Amniotic stem cell (primary cell): ENCODE measurements around the gene APBB1IP.
"Not testable (repeated sequence)": the region's sequence is repeated elsewhere in the genome, so short reads cannot be mapped to it uniquely, and the experiment has no call there.

Source experiments
- DNase-seq: peaks from one replicate; lab custom pipeline; 2025; lab: John Stamatoyannopoulos, UW

APBB1IP gene

GRCh38 chr10:26556748-26557640 lies 118.9 kb downstream of the APBB1IP start:
- peak; percentile 6 for DNase-seq

GRCh38 chr10:26557641-26558014 lies 119.5 kb downstream of the APBB1IP start:
- no peak for DNase-seq

- no peak for DNase-seq
Measured at GRCh38 chr10:26566525-26567350, 128.6 kb downstream of the APBB1IP start.

- no peak for DNase-seq
Measured at GRCh38 chr10:26567351-26567721, 129.2 kb downstream of the APBB1IP start.

- no peak for DNase-seq
Measured at GRCh38 chr10:26571655-26572054, 133.5 kb downstream of the APBB1IP start.

GRCh38 chr10:26573674-26574073 lies 135.5 kb downstream of the APBB1IP start:
- no peak for DNase-seq

GRCh38 chr10:26574783-26575182 lies 136.6 kb downstream of the APBB1IP start:
- DNase-seq, result no peak

GRCh38 chr10:26578371-26578770 lies 140.2 kb downstream of the APBB1IP start:
- DNase-seq, result not testable (repeated sequence)

- no peak for DNase-seq
Measured at GRCh38 chr10:26579256-26580063, 141.3 kb downstream of the APBB1IP start.

GRCh38 chr10:26586211-26586610 lies 148.1 kb downstream of the APBB1IP start:
- no peak for DNase-seq

GRCh38 chr10:26588611-26589010 lies 150.5 kb downstream of the APBB1IP start:
- DNase-seq, result no peak

- not testable (repeated sequence) for DNase-seq
Measured at GRCh38 chr10:26589813-26590212, 151.7 kb downstream of the APBB1IP start.

GRCh38 chr10:26593896-26594295 lies 155.8 kb downstream of the APBB1IP start:
- no peak for DNase-seq

- DNase-seq, result not testable (repeated sequence)
Measured at GRCh38 chr10:26603283-26603682, 165.1 kb downstream of the APBB1IP start.

GRCh38 chr10:26604320-26605093 lies 166.4 kb downstream of the APBB1IP start:
- DNase-seq, result not testable (repeated sequence)

- not testable (repeated sequence) for DNase-seq
Measured at GRCh38 chr10:26606389-26606877, 168.3 kb downstream of the APBB1IP start.

- DNase-seq, result no peak
Measured at GRCh38 chr10:26612151-26612915, 174.2 kb downstream of the APBB1IP start.
